Aorta (tissue), 5 donors: ENCODE data around the gene B4GALT4. TPM values are rescaled to one million over a fixed set of nuclear protein-coding genes. Genes with fewer than 3 reads are reported as not detected.
"Not testable (repeated sequence)": the region's sequence is repeated elsewhere in the genome, so short reads cannot be mapped to it uniquely, and the experiment has no call there.

Source experiments
- ATAC-seq: fragments of 200-7000 bp; cut with Tn5 transposase; one replicate; pipeline ENCODE4 v1.9.1; 2022; ENCODE audit warnings: moderate library complexity; ENCODE audit not compliant: low FRiP score
- DNase-seq, 2 donors: peaks; one replicate each; pipeline ENCODE4 v3.0.0-alpha.2; 2020
- H3K27ac ChIP-seq, 2 donors: one replicate each; pipeline ENCODE4 v1.5.1; 2013; ENCODE audit warnings: low read length in 2 of 2, mild to moderate bottlenecking in 2 of 2, moderate library complexity in 2 of 2, control low read depth in 1 of 2, inconsistent platforms in 1 of 2, low read depth in 1 of 2
- H3K27me3 ChIP-seq, 2 donors: one replicate each; pipeline ENCODE4 v1.6.1; 2013; ENCODE audit warnings: control low read depth in 1 of 2, low read length in 1 of 2, mild to moderate bottlenecking in 1 of 2, moderate library complexity in 1 of 2; ENCODE audit not compliant: insufficient read depth in 2 of 2, control insufficient read depth in 1 of 2
- H3K36me3 ChIP-seq, 2 donors: one replicate each; pipeline ENCODE4 v1.6.1; 2013; ENCODE audit warnings: control low read depth in 1 of 2, low read length in 1 of 2, mild to moderate bottlenecking in 1 of 2; ENCODE audit not compliant: insufficient read depth in 2 of 2, control insufficient read depth in 1 of 2
- H3K4me1 ChIP-seq, 2 donors: one replicate each; pipeline ENCODE4 v1.6.1; 2013; ENCODE audit warnings: low read length in 2 of 2, control low read depth in 1 of 2, mild to moderate bottlenecking in 1 of 2, moderate library complexity in 1 of 2; ENCODE audit not compliant: insufficient read depth in 2 of 2, control insufficient read depth in 1 of 2
- H3K4me3 ChIP-seq, 2 donors: one replicate each; pipeline ENCODE4 v1.5.1; 2013; ENCODE audit warnings: low read length in 2 of 2, control low read depth in 1 of 2, mild to moderate bottlenecking in 1 of 2
- H3K9me3 ChIP-seq: one replicate; pipeline ENCODE4 v1.6.1; 2013; ENCODE audit warnings: mild to moderate bottlenecking, low read length; ENCODE audit not compliant: control insufficient read depth
- WGBS, 2 donors: extraction: QIAGEN DNeasy Blood & Tissue Kit; methylation state at CpG; one replicate each; pipeline ENCODE4 v1.1.7; 2013; 5-methylcytosine and 5-hydroxymethylcytosine counted together
- intact Hi-C, 2 donors: fragments of 100-400 bp; cut with DNase I; formaldehyde crosslinking; loops; one replicate each; pipeline versions ENCODE4 v1.14.2 to v1.15.0; 2022
- polyA plus RNA-seq, 2 donors: library from polyadenylated mRNA; stranded (reverse); fragments of 200-250 nt; gene quantifications; one replicate each; pipeline ENCODE4 v1.2.3, GENCODE V29; 2013
- total RNA-seq, 2 donors: library from RNA; stranded (reverse); fragmentation: NEBNext Ultra II Directional; extraction: Animal tissue kit (Norgen Biotek cat#: 25700); gene quantifications; one replicate each; pipeline ENCODE4 v1.2.1, GENCODE V29; 2021
- donor health status: healthy with polysubstance abuse.
- donor health status: Bipolar disorder and iron deficiency.
- donor health status: DM: no; HTN: no; CAD: no.
- donor health status: DM: no; HTN: no; CAD: no.
- donor health status: DM: yes; HTN: yes; CAD: no.

The B4GALT4 gene
- total and polyA plus RNA-seq, 4 donors, result 16.3 to 23.5 (median 22.4) TPM

DNA sequence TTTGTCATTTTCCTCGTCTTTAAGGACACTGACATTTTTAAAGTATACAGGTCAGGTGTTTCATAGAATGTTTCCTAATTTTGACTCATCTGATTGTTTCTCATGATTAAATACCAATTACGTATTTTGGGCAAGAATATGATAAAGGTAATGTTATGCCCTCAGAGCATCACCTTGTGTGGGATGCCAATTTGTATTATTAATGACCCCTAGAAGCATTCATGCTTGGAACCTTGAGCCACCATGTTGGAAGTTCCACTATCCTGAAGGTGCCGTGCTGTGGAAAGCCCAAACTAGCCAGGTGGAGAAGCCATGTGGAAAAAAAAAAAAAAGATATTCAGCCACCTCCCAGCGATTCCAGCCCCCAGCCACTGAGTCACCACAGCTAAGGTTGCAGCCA, 19.1 kb upstream of the B4GALT4 start:
- no peaks in the 10 kb centered on the region for H3K9me3 ChIP-seq
- ATAC-seq, result no peak
- no peak overlapping the region for H3K4me3 ChIP-seq
- intact Hi-C loops, result no loop called here
- no peaks in the 10 kb centered on the region for H3K36me3 ChIP-seq
- no peak for DNase-seq
- no peaks in the 10 kb centered on the region for H3K4me1 ChIP-seq
- 85 to 94% methylated on average over 4 of the region's 4 CpGs for WGBS, 2 donors
- H3K27ac ChIP-seq, result no peak overlapping the region
- no peaks in the 10 kb centered on the region for H3K27me3 ChIP-seq

DNA sequence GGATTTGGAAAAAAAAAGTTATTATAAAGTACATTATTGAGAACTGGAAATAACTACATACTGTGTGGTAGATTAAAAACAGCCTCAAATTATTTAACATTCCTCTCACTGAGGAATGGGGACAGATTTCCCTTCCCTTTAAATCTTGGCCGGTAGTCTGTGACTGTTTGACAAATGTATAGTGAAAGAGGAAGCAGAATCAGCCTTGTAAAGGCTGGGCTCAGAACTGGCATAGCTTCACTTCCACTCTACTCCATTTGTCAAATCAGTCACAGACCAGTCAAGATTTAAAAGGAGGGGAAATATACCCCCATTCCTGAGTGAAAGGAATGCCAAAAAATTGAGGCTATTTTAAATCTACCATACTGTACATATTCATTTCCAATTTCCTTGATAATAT, 18.2 kb upstream of the B4GALT4 start:
- H3K9me3 ChIP-seq, result no peaks in the 10 kb centered on the region
- no peaks in the 10 kb centered on the region for H3K27me3 ChIP-seq
- WGBS, 2 donors, result 15 to 25% methylated on average over 1 of the region's 1 CpG
- intact Hi-C loops, result no loop called here
- no peak overlapping the region for H3K27ac ChIP-seq
- no peak for DNase-seq
- no peaks in the 10 kb centered on the region for H3K36me3 ChIP-seq
- no peak for ATAC-seq
- H3K4me1 ChIP-seq, result no peaks in the 10 kb centered on the region
- no peak overlapping the region for H3K4me3 ChIP-seq

DNA sequence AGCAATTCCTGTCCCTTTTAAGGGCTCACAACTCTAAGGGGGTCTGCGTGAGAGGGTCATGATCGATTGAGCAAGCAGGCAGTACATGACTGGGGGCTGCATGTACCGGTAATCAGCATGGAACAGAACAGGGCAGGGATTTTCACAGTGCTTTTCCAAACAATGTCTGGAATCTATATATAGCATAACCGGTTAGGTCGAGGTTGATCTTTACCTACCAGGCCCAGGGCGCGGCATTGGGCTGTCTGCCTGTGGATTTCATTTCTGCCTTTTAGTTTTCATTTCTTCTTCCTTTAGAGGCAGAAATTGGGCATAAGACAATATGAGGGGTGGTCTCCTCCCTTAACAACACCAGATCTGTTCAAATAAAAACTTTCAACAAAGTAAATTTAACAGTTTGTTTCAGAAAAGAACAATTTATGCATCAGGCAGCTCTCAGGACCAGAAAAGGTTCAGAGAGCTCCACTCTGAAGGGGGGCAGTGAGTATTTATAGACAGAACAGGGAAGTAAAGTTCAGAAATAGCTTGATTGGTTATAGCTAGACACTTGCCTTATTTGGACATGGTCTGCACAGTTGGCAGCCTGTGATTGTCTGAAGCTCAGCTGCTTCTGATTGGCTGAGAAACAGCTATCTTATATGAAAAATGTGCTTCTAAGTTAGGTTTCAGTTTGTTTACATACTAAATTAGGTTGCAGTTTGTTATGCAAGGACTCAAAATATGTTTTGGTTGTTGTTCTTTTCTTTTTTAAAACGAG, 17.2 kb upstream of the B4GALT4 start:
- Histone ChIP-seq H3K4me3 (no peak overlapping the region), H3K9me3 (no peaks in the 10 kb centered on the region), H3K36me3 (no peaks in the 10 kb centered on the region), H3K27ac (no peak overlapping the region), H3K27me3 (no peaks in the 10 kb centered on the region), H3K4me1 (no peaks in the 10 kb centered on the region)
- WGBS, 2 donors, result 78 to 79% methylated on average over 8 of the region's 8 CpGs
- intact Hi-C loops, result no loop called here
- DNase-seq (peak in 1 of 2 donors; percentile 45), ATAC-seq (no peak)

DNA sequence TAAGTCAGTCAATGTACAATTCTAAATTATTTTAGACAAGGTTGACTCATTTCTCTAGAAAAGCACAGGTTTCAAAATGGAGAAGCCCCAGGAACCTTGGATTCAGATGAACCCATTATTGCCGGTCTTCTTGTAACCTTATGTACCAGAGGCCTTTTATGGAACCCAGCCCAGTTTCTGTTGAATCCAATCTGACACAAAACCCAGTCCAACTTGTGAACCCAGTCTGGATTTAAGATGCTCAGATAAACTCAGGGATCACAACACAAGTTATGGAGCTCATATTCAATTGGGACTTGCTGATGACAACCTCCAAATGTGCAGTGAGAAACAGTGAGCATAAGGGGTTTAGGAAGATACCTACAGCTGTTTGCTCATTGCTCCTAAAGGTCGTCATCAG, 16.4 kb upstream of the B4GALT4 start:
- H3K4me3 ChIP-seq, result no peak overlapping the region
- no peaks in the 10 kb centered on the region for H3K27me3 ChIP-seq
- no peaks in the 10 kb centered on the region for H3K9me3 ChIP-seq
- intact Hi-C loops, result no loop called here
- no peak for ATAC-seq
- no peak overlapping the region for H3K27ac ChIP-seq
- H3K36me3 ChIP-seq, result no peaks in the 10 kb centered on the region
- DNase-seq, result no peak
- H3K4me1 ChIP-seq, result no peaks in the 10 kb centered on the region
- WGBS, 2 donors, result 91 to 93% methylated on average over 2 of the region's 2 CpGs

DNA sequence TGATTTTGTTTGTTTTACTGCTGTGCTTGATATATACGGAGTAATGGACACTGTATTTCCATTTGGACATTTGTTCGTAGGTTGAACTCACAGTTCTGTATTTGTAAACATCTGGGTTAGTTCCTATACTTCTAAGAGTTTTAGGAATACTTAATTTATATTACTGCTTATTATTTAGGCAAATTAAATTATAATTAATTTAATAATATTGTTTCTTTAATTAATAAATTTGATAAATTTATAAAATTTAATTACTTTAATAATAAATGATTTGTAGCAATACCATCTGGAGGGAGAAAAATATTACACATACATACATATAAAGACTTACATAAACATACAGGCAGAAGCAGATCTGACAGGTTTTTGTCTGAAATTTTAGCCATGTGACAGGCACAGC, 14.5 kb upstream of the B4GALT4 start:
- no peaks in the 10 kb centered on the region for H3K9me3 ChIP-seq
- H3K36me3 ChIP-seq, result no peaks in the 10 kb centered on the region
- intact Hi-C loops, result no loop called here
- no peak overlapping the region for H3K27ac ChIP-seq
- H3K27me3 ChIP-seq, result no peaks in the 10 kb centered on the region
- no peak overlapping the region for H3K4me3 ChIP-seq
- H3K4me1 ChIP-seq, result no peaks in the 10 kb centered on the region
- 87 to 92% methylated on average over 2 of the region's 2 CpGs for WGBS, 2 donors
- ATAC-seq (no peak), DNase-seq (no peak)

DNA sequence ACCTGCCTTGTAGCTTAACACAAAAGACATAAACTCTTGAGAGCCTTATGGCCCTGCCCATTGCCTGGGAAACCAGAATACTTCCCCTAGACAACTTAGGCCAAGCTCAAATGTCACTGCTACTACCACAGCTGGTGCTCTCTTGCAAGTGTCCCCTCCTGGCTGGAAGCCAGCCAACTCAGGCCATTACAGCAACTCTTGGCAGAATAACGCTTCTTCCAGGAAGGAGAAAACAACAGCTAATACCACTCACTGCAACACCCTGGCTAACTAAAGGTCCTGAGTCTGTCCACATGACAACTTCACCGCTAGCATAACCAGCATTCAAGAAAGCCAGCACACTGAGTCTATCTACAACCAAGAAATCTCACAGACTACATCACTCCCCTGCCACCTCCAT, 5.1 kb upstream of the B4GALT4 start:
- ATAC-seq, result no peak
- intact Hi-C loops, result no loop called here
- Histone ChIP-seq H3K4me1 (no peaks in the 10 kb centered on the region), H3K9me3 (no peaks in the 10 kb centered on the region), H3K27ac (no peak overlapping the region), H3K4me3 (no peak overlapping the region), H3K36me3 (no peaks in the 10 kb centered on the region), H3K27me3 (no peaks in the 10 kb centered on the region)
- 74 to 79% methylated on average over 2 of the region's 2 CpGs for WGBS, 2 donors
- peak in 1 of 2 donors; percentile 67 for DNase-seq

DNA sequence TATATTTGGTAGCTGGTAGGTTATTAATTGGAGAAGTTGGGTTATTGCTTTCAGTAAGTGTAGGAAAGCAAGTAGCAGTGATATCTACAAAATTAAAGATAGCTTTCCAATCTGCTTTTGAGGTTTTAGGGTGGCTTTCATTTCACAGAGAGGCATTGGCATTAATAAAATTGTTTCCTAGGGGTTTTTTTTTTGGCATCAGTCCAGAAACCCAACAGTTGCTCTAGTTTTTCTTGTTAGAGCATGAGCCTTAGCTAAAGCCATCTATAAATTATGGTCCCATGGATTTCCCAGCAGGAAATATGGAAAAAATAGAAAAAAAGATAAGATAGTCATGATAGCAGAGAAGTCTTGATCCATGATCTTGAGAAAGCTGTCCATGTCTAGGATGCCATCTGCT, 3.0 kb upstream of the B4GALT4 start:
- Histone ChIP-seq H3K4me1 (peaks cover 0 to 3% of the 10 kb centered on the region in 2 donors), H3K36me3 (no peaks in the 10 kb centered on the region), H3K27ac (no peak overlapping the region), H3K9me3 (no peaks in the 10 kb centered on the region), H3K4me3 (no peak overlapping the region), H3K27me3 (no peaks in the 10 kb centered on the region)
- intact Hi-C loops, result no loop called here
- ATAC-seq, result no peak
- DNase-seq, result no peak

DNA sequence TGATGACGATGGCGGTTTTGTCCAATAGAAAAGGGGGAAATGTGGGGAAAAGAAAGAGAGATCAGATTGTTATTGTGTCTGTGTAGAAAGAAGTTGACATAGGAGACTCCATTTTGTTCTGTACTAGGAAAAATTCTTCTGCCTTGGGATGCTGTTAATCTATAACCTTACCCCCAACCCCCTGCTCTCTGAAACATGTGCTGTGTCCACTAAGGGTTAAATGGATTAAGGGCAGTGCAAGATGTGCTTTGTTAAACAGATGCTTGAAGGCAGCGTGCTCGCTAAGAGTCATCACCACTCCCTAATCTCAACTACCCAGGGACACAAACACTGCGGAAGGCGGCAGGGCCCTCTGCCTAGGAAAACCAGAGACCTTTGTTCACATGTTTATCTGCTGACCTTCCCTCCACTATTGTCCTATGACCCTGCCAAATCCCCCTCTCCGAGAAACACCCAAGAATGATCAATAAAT, 2.4 kb upstream of the B4GALT4 start:
- 93 to 94% methylated on average over 5 to 7 of the region's 7 CpGs for WGBS, 2 donors
- H3K4me1 ChIP-seq, H3K9me3 ChIP-seq, H3K27ac ChIP-seq, H3K36me3 ChIP-seq, H3K4me3 ChIP-seq, H3K27me3 ChIP-seq, DNase-seq, intact Hi-C loops, ATAC-seq: not testable (repeated sequence)

DNA sequence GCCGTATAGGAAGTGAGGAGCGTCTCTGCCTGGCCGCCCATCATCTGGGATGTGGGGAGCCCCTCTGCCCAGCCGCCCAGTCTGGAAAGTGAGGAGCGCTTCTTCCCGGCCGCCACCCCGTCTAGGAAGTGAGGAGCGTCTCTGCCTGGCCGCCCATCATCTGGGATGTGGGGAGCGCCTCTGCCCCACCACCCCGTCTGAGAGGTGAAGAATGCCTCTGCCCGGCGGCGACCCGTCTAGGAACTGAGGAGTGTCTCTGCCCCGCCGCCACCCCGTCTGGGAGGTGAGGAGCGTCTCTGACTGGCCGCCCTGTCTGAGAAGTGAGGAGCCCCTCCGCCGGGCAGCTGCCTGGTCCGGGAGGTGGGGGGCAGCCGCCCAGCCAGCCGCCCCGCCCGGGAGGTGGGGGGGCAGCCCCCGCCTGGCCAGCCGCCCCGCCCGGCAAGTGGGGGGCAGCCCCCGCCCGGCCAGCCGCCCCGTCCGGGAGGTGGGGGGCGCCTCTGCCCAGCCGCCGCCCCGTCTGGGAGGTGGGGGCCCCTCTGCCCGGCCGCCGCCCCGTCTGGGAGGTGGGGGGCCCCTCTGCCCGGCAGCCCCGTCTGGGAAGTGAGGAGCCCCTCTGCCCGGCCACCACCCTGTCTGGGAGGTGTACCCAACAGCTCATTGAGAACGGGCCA, 1.8 kb upstream of the B4GALT4 start:
- H3K27me3 ChIP-seq, H3K9me3 ChIP-seq, DNase-seq, H3K4me1 ChIP-seq, H3K36me3 ChIP-seq, ATAC-seq, H3K4me3 ChIP-seq, intact Hi-C loops, H3K27ac ChIP-seq: not testable (repeated sequence)
- 92% methylated on average over 38 to 49 of the region's 49 CpGs for WGBS, 2 donors
